ENCODE data around the gene BTBD7.

The BTBD7 gene

GRCh38 chr14:93301821-93302447 lies 30.9 kb downstream of the BTBD7 start:
- no peak for DNase-seq

GRCh38 chr14:93299866-93300265 lies 33.0 kb downstream of the BTBD7 start:
- DNase-seq, result no peak

GRCh38 chr14:93299416-93299815 lies 33.4 kb downstream of the BTBD7 start:
- DNase-seq, result no peak

- no peak for DNase-seq
Observed at GRCh38 chr14:93295541-93296220, 37.2 kb downstream of the BTBD7 start.

GRCh38 chr14:93286212-93286890 lies 46.5 kb downstream of the BTBD7 start:
- no peak for DNase-seq

- DNase-seq, result no peak
Observed at GRCh38 chr14:93285044-93285443, 47.8 kb downstream of the BTBD7 start.

GRCh38 chr14:93281937-93282336 lies 50.9 kb downstream of the BTBD7 start:
- DNase-seq, result no peak

GRCh38 chr14:93280743-93281142 lies 52.1 kb downstream of the BTBD7 start:
- no peak for DNase-seq

- no peak for DNase-seq
Observed at GRCh38 chr14:93276031-93276716, 56.7 kb downstream of the BTBD7 start.

- DNase-seq, result no peak
Observed at GRCh38 chr14:93274055-93274806, 58.6 kb downstream of the BTBD7 start.

GRCh38 chr14:93271111-93271510 lies 61.7 kb downstream of the BTBD7 start:
- no peak for DNase-seq

- no peak for DNase-seq
Observed at GRCh38 chr14:93269341-93270068, 63.3 kb downstream of the BTBD7 start.

GRCh38 chr14:93268406-93268805 lies 64.4 kb downstream of the BTBD7 start:
- DNase-seq, result no peak

GRCh38 chr14:93267149-93267711 lies 65.6 kb downstream of the BTBD7 start:
- no peak for DNase-seq

GRCh38 chr14:93266127-93266526 lies 66.7 kb downstream of the BTBD7 start:
- no peak for DNase-seq

- no peak for DNase-seq
Observed at GRCh38 chr14:93263416-93263815, 69.4 kb downstream of the BTBD7 start.

- no peak for DNase-seq
Observed at GRCh38 chr14:93262446-93262845, 70.4 kb downstream of the BTBD7 start.

GRCh38 chr14:93249128-93249831 lies 83.6 kb downstream of the BTBD7 start:
- no peak for DNase-seq

GRCh38 chr14:93246534-93246933 lies 86.3 kb downstream of the BTBD7 start:
- DNase-seq, result no peak

- DNase-seq, result no peak
Observed at GRCh38 chr14:93245764-93246420, 86.9 kb downstream of the BTBD7 start.

GRCh38 chr14:93240678-93241000 lies 92.2 kb downstream of the BTBD7 start:
- DNase-seq, result no peak
